Measurements from ENCODE around the gene TMEM229B.

Gene TMEM229B

GRCh38 chr14:67453575-67454300 is 34.8 kb downstream of the TMEM229B start:
- no peak for TF ChIP-seq REST (IDR thresholded peaks at IDR 0.05; ENCODE audit: low read depth)
- TF ChIP-seq RAD21 (IDR thresholded peaks at IDR 0.05; ENCODE audit: low read depth), result no peak
- TF ChIP-seq NFIC (IDR thresholded peaks at IDR 0.05), result no peak
- no peak for TF ChIP-seq ZBTB7A (IDR thresholded peaks at IDR 0.05; ENCODE audit: low read depth)
- TF ChIP-seq CEBPB (IDR thresholded peaks at IDR 0.05), result no peak
- TF ChIP-seq EGR1 (IDR thresholded peaks at IDR 0.05), result no peak
- no peak for TF ChIP-seq MAX (IDR thresholded peaks at IDR 0.05)
- no peak for TF ChIP-seq FOXM1 (IDR thresholded peaks at IDR 0.05; ENCODE audit: borderline replicate concordance, low read depth)
- no peak for TF ChIP-seq USF1 (IDR thresholded peaks at IDR 0.05)
- no peak for TF ChIP-seq YY1 (IDR thresholded peaks at IDR 0.05; ENCODE audit: low read depth)
- TF ChIP-seq EP300 (IDR thresholded peaks at IDR 0.05; ENCODE audit: borderline replicate concordance), result no peak
- no peak for TF ChIP-seq TCF12 (IDR thresholded peaks at IDR 0.05; ENCODE audit: low read depth)
- TF ChIP-seq CREB1 (IDR thresholded peaks at IDR 0.05; ENCODE audit: low read depth), result no peak
- TF ChIP-seq TEAD4 (IDR thresholded peaks at IDR 0.05), result no peak
- TF ChIP-seq TAF1 (IDR thresholded peaks at IDR 0.05; ENCODE audit: low read depth), result no peak

GRCh38 chr14:67449096-67449495 is 39.4 kb downstream of the TMEM229B start:
- no peak for TF ChIP-seq ZBTB7A (IDR thresholded peaks at IDR 0.05; ENCODE audit: low read depth)
- TF ChIP-seq REST (IDR thresholded peaks at IDR 0.05; ENCODE audit: low read depth), result no peak
- TF ChIP-seq TEAD4 (IDR thresholded peaks at IDR 0.05), result no peak
- TF ChIP-seq TAF1 (IDR thresholded peaks at IDR 0.05; ENCODE audit: low read depth), result no peak
- no peak for TF ChIP-seq TCF12 (IDR thresholded peaks at IDR 0.05; ENCODE audit: low read depth)
- TF ChIP-seq NFIC (IDR thresholded peaks at IDR 0.05), result no peak
- no peak for TF ChIP-seq YY1 (IDR thresholded peaks at IDR 0.05; ENCODE audit: low read depth)
- no peak for TF ChIP-seq EGR1 (IDR thresholded peaks at IDR 0.05)
- no peak for TF ChIP-seq CREB1 (IDR thresholded peaks at IDR 0.05; ENCODE audit: low read depth)
- TF ChIP-seq FOXM1 (IDR thresholded peaks at IDR 0.05; ENCODE audit: borderline replicate concordance, low read depth), result no peak
- no peak for TF ChIP-seq CEBPB (IDR thresholded peaks at IDR 0.05)
- TF ChIP-seq USF1 (IDR thresholded peaks at IDR 0.05), result no peak
- TF ChIP-seq EP300 (IDR thresholded peaks at IDR 0.05; ENCODE audit: borderline replicate concordance), result no peak
- no peak for TF ChIP-seq MAX (IDR thresholded peaks at IDR 0.05)
- TF ChIP-seq RAD21 (IDR thresholded peaks at IDR 0.05; ENCODE audit: low read depth), result no peak

- no peak for TF ChIP-seq NFIC (IDR thresholded peaks at IDR 0.05)
Measured at GRCh38 chr14:67447033-67447381, 41.5 kb downstream of the TMEM229B start.

GRCh38 chr14:67446371-67447032 is 42.0 kb downstream of the TMEM229B start:
- TF ChIP-seq CEBPB (IDR thresholded peaks at IDR 0.05), result no peak
- no peak for TF ChIP-seq USF1 (IDR thresholded peaks at IDR 0.05)
- TF ChIP-seq EGR1 (IDR thresholded peaks at IDR 0.05), result no peak
- no peak for TF ChIP-seq EP300 (IDR thresholded peaks at IDR 0.05; ENCODE audit: borderline replicate concordance)
- TF ChIP-seq TEAD4 (IDR thresholded peaks at IDR 0.05), result no peak
- TF ChIP-seq TCF12 (IDR thresholded peaks at IDR 0.05; ENCODE audit: low read depth), result no peak
- no peak for TF ChIP-seq FOXM1 (IDR thresholded peaks at IDR 0.05; ENCODE audit: borderline replicate concordance, low read depth)
- no peak for TF ChIP-seq REST (IDR thresholded peaks at IDR 0.05; ENCODE audit: low read depth)
- no peak for TF ChIP-seq ZBTB7A (IDR thresholded peaks at IDR 0.05; ENCODE audit: low read depth)
- no peak for TF ChIP-seq YY1 (IDR thresholded peaks at IDR 0.05; ENCODE audit: low read depth)
- TF ChIP-seq RAD21 (IDR thresholded peaks at IDR 0.05; ENCODE audit: low read depth), result no peak
- TF ChIP-seq TAF1 (IDR thresholded peaks at IDR 0.05; ENCODE audit: low read depth), result no peak
- no peak for TF ChIP-seq MAX (IDR thresholded peaks at IDR 0.05)
- TF ChIP-seq CREB1 (IDR thresholded peaks at IDR 0.05; ENCODE audit: low read depth), result no peak
- TF ChIP-seq NFIC (IDR thresholded peaks at IDR 0.05), result no peak
